PC-9 (cell line): ENCODE measurements around the gene OR2S2.

Experiments used
- EZH2 ChIP-seq: fragments of 200-600 bp; sonication (generic); IDR thresholded peaks from 2 replicates; pipeline ENCODE4 v1.8.0; 2017; ENCODE audit warnings: antibody characterized with exemption, low read depth
- TF ChIP-seq, protein P1 (sequence below): fragments of 200-600 bp; sonication (generic); conservative IDR thresholded peaks from 2 replicates; pipeline ENCODE4 v1.6.1; 2017; ENCODE audit warnings: mixed run types, antibody characterized with exemption, mild to moderate bottlenecking, moderate library complexity

- TF ChIP-seq EZH2 = no peak
- TF ChIP-seq, protein P1, sequence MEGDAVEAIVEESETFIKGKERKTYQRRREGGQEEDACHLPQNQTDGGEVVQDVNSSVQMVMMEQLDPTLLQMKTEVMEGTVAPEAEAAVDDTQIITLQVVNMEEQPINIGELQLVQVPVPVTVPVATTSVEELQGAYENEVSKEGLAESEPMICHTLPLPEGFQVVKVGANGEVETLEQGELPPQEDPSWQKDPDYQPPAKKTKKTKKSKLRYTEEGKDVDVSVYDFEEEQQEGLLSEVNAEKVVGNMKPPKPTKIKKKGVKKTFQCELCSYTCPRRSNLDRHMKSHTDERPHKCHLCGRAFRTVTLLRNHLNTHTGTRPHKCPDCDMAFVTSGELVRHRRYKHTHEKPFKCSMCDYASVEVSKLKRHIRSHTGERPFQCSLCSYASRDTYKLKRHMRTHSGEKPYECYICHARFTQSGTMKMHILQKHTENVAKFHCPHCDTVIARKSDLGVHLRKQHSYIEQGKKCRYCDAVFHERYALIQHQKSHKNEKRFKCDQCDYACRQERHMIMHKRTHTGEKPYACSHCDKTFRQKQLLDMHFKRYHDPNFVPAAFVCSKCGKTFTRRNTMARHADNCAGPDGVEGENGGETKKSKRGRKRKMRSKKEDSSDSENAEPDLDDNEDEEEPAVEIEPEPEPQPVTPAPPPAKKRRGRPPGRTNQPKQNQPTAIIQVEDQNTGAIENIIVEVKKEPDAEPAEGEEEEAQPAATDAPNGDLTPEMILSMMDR = no peak
Measured at GRCh38 chr9:35914301-35914807, 43.6 kb downstream of the OR2S2 start.
